SH-SY5Y (cell line): ENCODE results near the gene RBM34.

ENCODE experiments used
- GATA2 ChIP-seq: IDR thresholded peaks from 2 replicates; pipeline ENCODE4 v1.6.1; 2011; ENCODE audit warnings: mild to moderate bottlenecking, low read depth, low read length
- GATA3 ChIP-seq: IDR thresholded peaks from 2 replicates; pipeline ENCODE4 v1.6.1; 2011; ENCODE audit warnings: low read depth, mild to moderate bottlenecking, low read length, moderate library complexity

DNA sequence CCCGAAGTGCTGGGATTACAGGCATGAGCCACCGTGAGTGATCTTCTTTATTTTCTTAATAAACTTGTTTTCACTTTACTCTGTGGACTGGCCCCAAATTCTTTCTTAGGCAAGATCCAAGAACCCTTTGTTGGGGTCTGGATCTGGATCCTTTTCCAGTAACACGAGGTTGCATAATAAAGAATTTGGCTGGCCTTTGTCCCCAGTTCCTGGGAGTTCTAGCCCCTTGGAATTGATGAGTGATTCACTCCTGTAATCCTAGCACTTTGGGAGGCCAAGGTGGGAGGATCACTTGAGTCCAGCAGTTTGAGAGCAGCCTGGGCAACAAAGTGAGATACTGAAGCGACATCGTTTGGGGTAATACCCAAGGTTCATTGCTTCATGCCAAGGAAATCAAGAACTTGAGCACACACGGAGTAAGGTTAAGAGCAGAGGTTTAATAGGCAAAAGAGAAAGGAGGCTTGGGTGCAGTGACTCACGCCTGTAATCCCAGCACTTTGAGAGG lies 30.2 kb downstream of the RBM34 start:
- TF ChIP-seq GATA2 (no peak), GATA3 (no peak)
